Measurements from ENCODE around the gene GRPEL1.

DNA sequence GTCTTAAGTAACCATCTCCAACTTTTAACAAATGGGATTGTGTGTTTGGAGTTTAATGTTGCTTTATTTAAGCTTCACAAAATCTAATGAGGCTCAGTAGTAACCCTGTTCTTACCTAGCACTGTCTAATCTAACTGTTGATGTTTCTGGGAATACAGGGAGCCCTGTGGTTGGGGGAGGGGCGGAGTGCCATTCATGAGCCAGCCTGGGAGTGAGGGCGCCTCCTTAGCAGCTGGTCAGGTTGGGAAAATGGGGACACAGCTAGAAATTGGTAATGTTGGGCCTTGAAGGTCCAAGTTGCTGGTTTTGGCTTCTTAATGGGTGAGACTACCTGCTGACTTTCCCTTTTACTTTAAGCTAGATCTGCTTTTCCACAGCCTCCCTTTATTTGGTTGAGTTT is 47.6 kb downstream of the GRPEL1 start:
- no peak for TF ChIP-seq CEBPB (IDR thresholded peaks at IDR 0.05; ENCODE audit: low read depth)
- TF ChIP-seq SRF (IDR thresholded peaks at IDR 0.05; ENCODE audit: low read depth) = no peak
- TF ChIP-seq, protein P1, sequence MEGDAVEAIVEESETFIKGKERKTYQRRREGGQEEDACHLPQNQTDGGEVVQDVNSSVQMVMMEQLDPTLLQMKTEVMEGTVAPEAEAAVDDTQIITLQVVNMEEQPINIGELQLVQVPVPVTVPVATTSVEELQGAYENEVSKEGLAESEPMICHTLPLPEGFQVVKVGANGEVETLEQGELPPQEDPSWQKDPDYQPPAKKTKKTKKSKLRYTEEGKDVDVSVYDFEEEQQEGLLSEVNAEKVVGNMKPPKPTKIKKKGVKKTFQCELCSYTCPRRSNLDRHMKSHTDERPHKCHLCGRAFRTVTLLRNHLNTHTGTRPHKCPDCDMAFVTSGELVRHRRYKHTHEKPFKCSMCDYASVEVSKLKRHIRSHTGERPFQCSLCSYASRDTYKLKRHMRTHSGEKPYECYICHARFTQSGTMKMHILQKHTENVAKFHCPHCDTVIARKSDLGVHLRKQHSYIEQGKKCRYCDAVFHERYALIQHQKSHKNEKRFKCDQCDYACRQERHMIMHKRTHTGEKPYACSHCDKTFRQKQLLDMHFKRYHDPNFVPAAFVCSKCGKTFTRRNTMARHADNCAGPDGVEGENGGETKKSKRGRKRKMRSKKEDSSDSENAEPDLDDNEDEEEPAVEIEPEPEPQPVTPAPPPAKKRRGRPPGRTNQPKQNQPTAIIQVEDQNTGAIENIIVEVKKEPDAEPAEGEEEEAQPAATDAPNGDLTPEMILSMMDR (IDR thresholded peaks at IDR 0.05 in 2 of 3, conservative IDR thresholded peaks at IDR 0.05 in 1 of 3; ENCODE audit: borderline replicate concordance in 1 of 3, insufficient read depth in 1 of 3, low read depth in 2 of 3, low read length in 2 of 3) = no peak
- TF ChIP-seq, protein P2, sequence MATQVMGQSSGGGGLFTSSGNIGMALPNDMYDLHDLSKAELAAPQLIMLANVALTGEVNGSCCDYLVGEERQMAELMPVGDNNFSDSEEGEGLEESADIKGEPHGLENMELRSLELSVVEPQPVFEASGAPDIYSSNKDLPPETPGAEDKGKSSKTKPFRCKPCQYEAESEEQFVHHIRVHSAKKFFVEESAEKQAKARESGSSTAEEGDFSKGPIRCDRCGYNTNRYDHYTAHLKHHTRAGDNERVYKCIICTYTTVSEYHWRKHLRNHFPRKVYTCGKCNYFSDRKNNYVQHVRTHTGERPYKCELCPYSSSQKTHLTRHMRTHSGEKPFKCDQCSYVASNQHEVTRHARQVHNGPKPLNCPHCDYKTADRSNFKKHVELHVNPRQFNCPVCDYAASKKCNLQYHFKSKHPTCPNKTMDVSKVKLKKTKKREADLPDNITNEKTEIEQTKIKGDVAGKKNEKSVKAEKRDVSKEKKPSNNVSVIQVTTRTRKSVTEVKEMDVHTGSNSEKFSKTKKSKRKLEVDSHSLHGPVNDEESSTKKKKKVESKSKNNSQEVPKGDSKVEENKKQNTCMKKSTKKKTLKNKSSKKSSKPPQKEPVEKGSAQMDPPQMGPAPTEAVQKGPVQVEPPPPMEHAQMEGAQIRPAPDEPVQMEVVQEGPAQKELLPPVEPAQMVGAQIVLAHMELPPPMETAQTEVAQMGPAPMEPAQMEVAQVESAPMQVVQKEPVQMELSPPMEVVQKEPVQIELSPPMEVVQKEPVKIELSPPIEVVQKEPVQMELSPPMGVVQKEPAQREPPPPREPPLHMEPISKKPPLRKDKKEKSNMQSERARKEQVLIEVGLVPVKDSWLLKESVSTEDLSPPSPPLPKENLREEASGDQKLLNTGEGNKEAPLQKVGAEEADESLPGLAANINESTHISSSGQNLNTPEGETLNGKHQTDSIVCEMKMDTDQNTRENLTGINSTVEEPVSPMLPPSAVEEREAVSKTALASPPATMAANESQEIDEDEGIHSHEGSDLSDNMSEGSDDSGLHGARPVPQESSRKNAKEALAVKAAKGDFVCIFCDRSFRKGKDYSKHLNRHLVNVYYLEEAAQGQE (IDR thresholded peaks at IDR 0.05; ENCODE audit: low read depth) = no peak
- TF ChIP-seq CBX3 (IDR thresholded peaks at IDR 0.05; ENCODE audit: low read depth) = no peak
- no peak for TF ChIP-seq EZH2phosphoT487 (IDR thresholded peaks at IDR 0.05; ENCODE audit: borderline replicate concordance)
- TF ChIP-seq POLR2A (IDR thresholded peaks at IDR 0.05; ENCODE audit: borderline replicate concordance, extremely low read depth, insufficient read depth, insufficient read length) = no peak
- TF ChIP-seq SP1 (IDR thresholded peaks at IDR 0.05; ENCODE audit: low read depth) = no peak

Measured in HCT116 (cell line).